ENCODE data around the gene KRT71. TPM values are rescaled to one million over a fixed set of nuclear protein-coding genes. Genes with fewer than 3 reads are reported as not detected.

KRT71 gene
- total RNA-seq, 1 experiment from 2014 or later: not detected

DNA sequence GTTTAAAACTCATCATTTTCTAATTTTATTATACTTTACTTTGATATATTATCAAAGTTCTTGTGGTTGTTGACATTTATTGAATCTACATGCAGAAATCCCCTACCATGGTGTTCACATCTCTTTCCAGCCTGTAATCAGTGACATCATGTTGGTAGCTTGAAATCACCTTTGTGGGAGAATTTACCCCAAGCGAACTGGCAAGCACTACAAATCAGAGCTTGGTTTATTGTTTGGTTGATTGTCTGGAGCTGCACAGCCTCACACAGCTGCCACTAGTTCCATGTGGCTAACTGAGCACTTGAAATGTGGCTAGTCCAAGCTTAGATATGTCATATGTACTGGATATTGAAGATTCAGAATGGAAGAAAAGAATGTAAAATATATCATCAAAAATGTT, 17.4 kb downstream of the KRT71 start:
- Histone ChIP-seq H3K27ac (ENCODE audit: low read length) (no peak overlapping the region), H3K4me1 (ENCODE audit: control insufficient read depth, insufficient read depth, low read length) (peaks cover 10% of the 10 kb centered on the region), H3K9me3 (ENCODE audit: control insufficient read depth, insufficient read depth, low read depth, low read length) (no peaks in the 10 kb centered on the region), H3K27me3 (ENCODE audit: control insufficient read depth, insufficient read depth, low read length) (no peaks in the 10 kb centered on the region), H3K4me3 (ENCODE audit: low read depth in 2 of 2, low read length in 2 of 2) (no peak overlapping the region), H3K36me3 (ENCODE audit: control insufficient read depth, insufficient read depth, low read length) (no peaks in the 10 kb centered on the region)
- BruUV-seq (replicated peaks): no TSS peak
- in situ Hi-C loops (cut with HindIII; ENCODE audit: low pct_unique_long_range_greater_than_20kb, low sequenced_read_pairs): no loop called here
- DNase-seq (ENCODE audit: low read depth, low spot score) (no peak), ATAC-seq (no peak)
- intact Hi-C loops (cut with micrococcal nuclease; ENCODE audit: unreplicated experiment): no loop called here
- CTCF ChIA-PET: interaction anchor here (0.9 kb wide), 1 partner anchor 335 kb away, joined by 3 read pairs; no protein-coding TSS in a partner anchor
- POLR2A ChIA-PET: no interaction called here
- TF ChIP-seq POLR2AphosphoS5 (IDR thresholded peaks at IDR 0.05; ENCODE audit: low read depth, low read length) (no peak), TCF7L2 (IDR thresholded peaks at IDR 0.05; ENCODE audit: low read depth, low read length) (no peak)
- TF ChIP-seq, protein P1, sequence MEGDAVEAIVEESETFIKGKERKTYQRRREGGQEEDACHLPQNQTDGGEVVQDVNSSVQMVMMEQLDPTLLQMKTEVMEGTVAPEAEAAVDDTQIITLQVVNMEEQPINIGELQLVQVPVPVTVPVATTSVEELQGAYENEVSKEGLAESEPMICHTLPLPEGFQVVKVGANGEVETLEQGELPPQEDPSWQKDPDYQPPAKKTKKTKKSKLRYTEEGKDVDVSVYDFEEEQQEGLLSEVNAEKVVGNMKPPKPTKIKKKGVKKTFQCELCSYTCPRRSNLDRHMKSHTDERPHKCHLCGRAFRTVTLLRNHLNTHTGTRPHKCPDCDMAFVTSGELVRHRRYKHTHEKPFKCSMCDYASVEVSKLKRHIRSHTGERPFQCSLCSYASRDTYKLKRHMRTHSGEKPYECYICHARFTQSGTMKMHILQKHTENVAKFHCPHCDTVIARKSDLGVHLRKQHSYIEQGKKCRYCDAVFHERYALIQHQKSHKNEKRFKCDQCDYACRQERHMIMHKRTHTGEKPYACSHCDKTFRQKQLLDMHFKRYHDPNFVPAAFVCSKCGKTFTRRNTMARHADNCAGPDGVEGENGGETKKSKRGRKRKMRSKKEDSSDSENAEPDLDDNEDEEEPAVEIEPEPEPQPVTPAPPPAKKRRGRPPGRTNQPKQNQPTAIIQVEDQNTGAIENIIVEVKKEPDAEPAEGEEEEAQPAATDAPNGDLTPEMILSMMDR (IDR thresholded peaks at IDR 0.05): no peak
- TF ChIP-seq, protein P2, sequence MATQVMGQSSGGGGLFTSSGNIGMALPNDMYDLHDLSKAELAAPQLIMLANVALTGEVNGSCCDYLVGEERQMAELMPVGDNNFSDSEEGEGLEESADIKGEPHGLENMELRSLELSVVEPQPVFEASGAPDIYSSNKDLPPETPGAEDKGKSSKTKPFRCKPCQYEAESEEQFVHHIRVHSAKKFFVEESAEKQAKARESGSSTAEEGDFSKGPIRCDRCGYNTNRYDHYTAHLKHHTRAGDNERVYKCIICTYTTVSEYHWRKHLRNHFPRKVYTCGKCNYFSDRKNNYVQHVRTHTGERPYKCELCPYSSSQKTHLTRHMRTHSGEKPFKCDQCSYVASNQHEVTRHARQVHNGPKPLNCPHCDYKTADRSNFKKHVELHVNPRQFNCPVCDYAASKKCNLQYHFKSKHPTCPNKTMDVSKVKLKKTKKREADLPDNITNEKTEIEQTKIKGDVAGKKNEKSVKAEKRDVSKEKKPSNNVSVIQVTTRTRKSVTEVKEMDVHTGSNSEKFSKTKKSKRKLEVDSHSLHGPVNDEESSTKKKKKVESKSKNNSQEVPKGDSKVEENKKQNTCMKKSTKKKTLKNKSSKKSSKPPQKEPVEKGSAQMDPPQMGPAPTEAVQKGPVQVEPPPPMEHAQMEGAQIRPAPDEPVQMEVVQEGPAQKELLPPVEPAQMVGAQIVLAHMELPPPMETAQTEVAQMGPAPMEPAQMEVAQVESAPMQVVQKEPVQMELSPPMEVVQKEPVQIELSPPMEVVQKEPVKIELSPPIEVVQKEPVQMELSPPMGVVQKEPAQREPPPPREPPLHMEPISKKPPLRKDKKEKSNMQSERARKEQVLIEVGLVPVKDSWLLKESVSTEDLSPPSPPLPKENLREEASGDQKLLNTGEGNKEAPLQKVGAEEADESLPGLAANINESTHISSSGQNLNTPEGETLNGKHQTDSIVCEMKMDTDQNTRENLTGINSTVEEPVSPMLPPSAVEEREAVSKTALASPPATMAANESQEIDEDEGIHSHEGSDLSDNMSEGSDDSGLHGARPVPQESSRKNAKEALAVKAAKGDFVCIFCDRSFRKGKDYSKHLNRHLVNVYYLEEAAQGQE (IDR thresholded peaks at IDR 0.05; ENCODE audit: insufficient read depth in 1 of 2, low read depth in 2 of 2, low read length in 1 of 2): no peak

- H3K27ac ChIP-seq (ENCODE audit: low read length): no peak overlapping the region
- in situ Hi-C loops (cut with HindIII; ENCODE audit: low pct_unique_long_range_greater_than_20kb, low sequenced_read_pairs): no loop called here
- no peak overlapping the region for H3K4me3 ChIP-seq (ENCODE audit: low read depth in 2 of 2, low read length in 2 of 2)
- CTCF ChIA-PET: no interaction called here
- no TSS peak for BruUV-seq (replicated peaks)
- peaks cover 10% of the 10 kb centered on the region for H3K4me1 ChIP-seq (ENCODE audit: control insufficient read depth, insufficient read depth, low read length)
- H3K9me3 ChIP-seq (ENCODE audit: control insufficient read depth, insufficient read depth, low read depth, low read length): no peaks in the 10 kb centered on the region
- TF ChIP-seq, protein P1 (IDR thresholded peaks at IDR 0.05): no peak
- TF ChIP-seq, protein P2 (IDR thresholded peaks at IDR 0.05; ENCODE audit: insufficient read depth in 1 of 2, low read depth in 2 of 2, low read length in 1 of 2): no peak
- TF ChIP-seq POLR2AphosphoS5 (IDR thresholded peaks at IDR 0.05; ENCODE audit: low read depth, low read length) (no peak), TCF7L2 (IDR thresholded peaks at IDR 0.05; ENCODE audit: low read depth, low read length) (no peak), SIN3A (IDR thresholded peaks at IDR 0.05; ENCODE audit: borderline replicate concordance, insufficient read depth, low read depth, low read length) (no peak)
- intact Hi-C loops (cut with micrococcal nuclease; ENCODE audit: unreplicated experiment): no loop called here
- no peak for DNase-seq (ENCODE audit: low read depth, low spot score)
- H3K27me3 ChIP-seq (ENCODE audit: control insufficient read depth, insufficient read depth, low read length): no peaks in the 10 kb centered on the region
- no peak for ATAC-seq
- no peaks in the 10 kb centered on the region for H3K36me3 ChIP-seq (ENCODE audit: control insufficient read depth, insufficient read depth, low read length)
- POLR2A ChIA-PET: no interaction called here
Measured at GRCh38 chr12:52534482-52534881, 18.5 kb downstream of the KRT71 start.

Data from Panc1 (cell line).